Memory B cell (primary cell): ENCODE measurements around the gene ROR2.

Source experiments
- ATAC-seq: fragments of 150-1000 bp; cut with Tn5 transposase; 2 replicates; pipeline ENCODE4 v1.10.0; 2021; ENCODE audit warnings: low read depth, mild to moderate bottlenecking, moderate library complexity
- DNase-seq, 2 donors: peaks; one replicate each; pipeline ENCODE4 v3.0.0; 2022; ENCODE audit warnings: low spot score in 2 of 2
- H3K27ac Mint-ChIP-seq: one replicate; pipeline ENCODE4 v1.8.0; 2022; ENCODE audit warnings: mild to moderate bottlenecking, moderate library complexity, mixed read lengths
- H3K27me3 Mint-ChIP-seq: one replicate; pipeline ENCODE4 v1.8.0; 2022; ENCODE audit warnings: mixed read lengths
- H3K36me3 Mint-ChIP-seq: one replicate; pipeline ENCODE4 v1.8.0; 2022; ENCODE audit warnings: mild to moderate bottlenecking, mixed read lengths
- H3K4me1 Mint-ChIP-seq: one replicate; pipeline ENCODE4 v1.8.0; 2022; ENCODE audit warnings: mixed read lengths
- H3K4me3 Mint-ChIP-seq: one replicate; pipeline ENCODE4 v1.8.0; 2022; ENCODE audit warnings: mild to moderate bottlenecking, moderate library complexity, mixed read lengths
- H3K9me3 Mint-ChIP-seq: one replicate; pipeline ENCODE4 v1.8.0; 2022; ENCODE audit warnings: mixed read lengths

Gene ROR2

DNA sequence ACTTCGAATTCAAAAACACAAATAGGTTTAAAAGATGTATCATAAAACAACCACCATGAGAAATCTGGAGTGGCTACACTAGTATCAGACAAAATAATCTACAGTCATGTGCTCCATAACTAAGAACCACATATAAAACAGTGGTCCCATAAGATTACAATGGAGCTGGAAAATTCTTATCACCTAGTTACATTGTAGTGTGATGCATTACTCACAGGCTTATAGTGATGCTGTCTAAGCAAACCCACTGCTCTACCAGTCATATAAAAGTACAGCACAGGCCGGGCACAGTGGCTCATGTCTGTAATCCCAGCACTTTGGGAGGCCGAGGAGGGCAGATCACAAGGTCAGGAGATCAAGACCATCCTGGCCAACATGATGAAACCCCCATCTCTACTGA is 160.1 kb downstream of the ROR2 start:
- H3K4me3 Mint-ChIP-seq: no peak overlapping the region
- ATAC-seq (no peak), DNase-seq (no peak)

DNA sequence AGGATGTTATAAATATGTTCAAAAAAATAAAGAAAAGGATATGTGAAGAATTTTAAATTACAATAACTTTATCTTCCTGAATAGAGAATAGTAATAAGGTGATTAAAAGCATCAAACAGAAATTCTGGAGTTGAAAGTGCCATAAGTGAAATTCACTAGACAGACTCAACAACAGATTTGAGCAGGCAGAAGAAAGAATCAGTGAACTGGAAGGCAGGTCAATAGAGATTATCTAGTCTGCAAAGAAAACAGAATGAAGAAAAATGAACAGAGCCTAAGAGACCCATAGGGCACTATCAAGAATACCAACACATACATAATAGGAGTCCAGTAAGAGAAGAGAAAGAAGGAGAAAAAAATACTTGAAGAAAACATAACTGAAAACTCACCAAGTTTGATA is 162.1 kb downstream of the ROR2 start:
- no peak overlapping the region for H3K4me3 Mint-ChIP-seq
- H3K4me1 Mint-ChIP-seq: no peaks in the 10 kb centered on the region
- H3K9me3 Mint-ChIP-seq: peaks cover 5% of the 10 kb centered on the region
- H3K27me3 Mint-ChIP-seq: peaks cover 20% of the 10 kb centered on the region
- DNase-seq (no peak), ATAC-seq (no peak)
- H3K36me3 Mint-ChIP-seq: peaks cover 2% of the 10 kb centered on the region
- no peak overlapping the region for H3K27ac Mint-ChIP-seq

More for the DNA sequence above, 160.1 kb downstream of the ROR2 start:
- H3K27ac Mint-ChIP-seq: no peak overlapping the region
- peaks cover 6% of the 10 kb centered on the region for H3K27me3 Mint-ChIP-seq
- no peaks in the 10 kb centered on the region for H3K4me1 Mint-ChIP-seq
- H3K9me3 Mint-ChIP-seq: peaks cover 5% of the 10 kb centered on the region
- H3K36me3 Mint-ChIP-seq: peaks cover 2% of the 10 kb centered on the region

DNA sequence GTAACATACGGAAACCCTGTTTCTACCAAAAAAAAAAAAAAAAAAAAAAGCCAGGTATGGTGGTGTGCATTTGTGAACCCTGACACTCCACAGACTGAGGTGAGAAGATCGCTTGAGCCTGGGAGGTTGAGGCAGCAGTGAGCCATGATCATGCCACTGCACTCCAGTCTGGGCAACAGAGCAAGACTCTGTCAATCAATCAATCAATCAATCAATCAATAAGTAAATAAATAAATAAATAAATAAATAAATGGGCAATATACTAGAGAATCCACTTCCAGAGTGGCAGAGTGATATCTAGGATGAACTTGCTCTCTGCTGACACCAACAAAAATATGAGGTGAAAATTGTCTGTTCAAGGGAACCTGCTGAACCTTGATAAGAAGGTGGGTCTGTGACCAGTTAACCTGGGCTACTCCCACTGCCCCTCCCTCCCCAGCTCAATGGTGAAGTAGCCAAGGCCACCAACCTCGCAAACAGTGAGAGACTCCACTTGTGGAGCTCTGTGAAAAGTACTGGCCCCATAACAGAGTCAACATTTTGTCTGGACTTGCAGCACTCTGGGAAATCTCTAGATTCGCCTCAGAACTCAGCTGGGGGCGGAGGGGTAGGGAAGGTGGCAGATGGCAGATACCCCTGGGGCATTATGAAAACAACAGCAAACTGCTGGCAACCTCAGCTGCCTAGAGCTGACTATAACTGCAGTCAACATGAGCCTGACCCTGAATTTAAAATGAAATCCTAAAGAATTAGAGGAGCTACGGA is 163.7 kb downstream of the ROR2 start:
- Mint-ChIP-seq H3K27me3 (peaks cover 21% of the 10 kb centered on the region), H3K4me1 (no peaks in the 10 kb centered on the region), H3K9me3 (peaks cover 5% of the 10 kb centered on the region), H3K36me3 (peaks cover 2% of the 10 kb centered on the region), H3K4me3 (no peak overlapping the region), H3K27ac (no peak overlapping the region)
- no peak for DNase-seq
- ATAC-seq: no peak

GRCh38 chr9:91785447-91785842 is 164.6 kb downstream of the ROR2 start:
- H3K4me3 Mint-ChIP-seq: no peak overlapping the region
- no peak for ATAC-seq
- peaks cover 5% of the 10 kb centered on the region for H3K9me3 Mint-ChIP-seq
- no peak overlapping the region for H3K27ac Mint-ChIP-seq
- H3K36me3 Mint-ChIP-seq: peaks cover 2% of the 10 kb centered on the region
- DNase-seq: no peak
- H3K27me3 Mint-ChIP-seq: peaks cover 24% of the 10 kb centered on the region
- H3K4me1 Mint-ChIP-seq: no peaks in the 10 kb centered on the region

DNA sequence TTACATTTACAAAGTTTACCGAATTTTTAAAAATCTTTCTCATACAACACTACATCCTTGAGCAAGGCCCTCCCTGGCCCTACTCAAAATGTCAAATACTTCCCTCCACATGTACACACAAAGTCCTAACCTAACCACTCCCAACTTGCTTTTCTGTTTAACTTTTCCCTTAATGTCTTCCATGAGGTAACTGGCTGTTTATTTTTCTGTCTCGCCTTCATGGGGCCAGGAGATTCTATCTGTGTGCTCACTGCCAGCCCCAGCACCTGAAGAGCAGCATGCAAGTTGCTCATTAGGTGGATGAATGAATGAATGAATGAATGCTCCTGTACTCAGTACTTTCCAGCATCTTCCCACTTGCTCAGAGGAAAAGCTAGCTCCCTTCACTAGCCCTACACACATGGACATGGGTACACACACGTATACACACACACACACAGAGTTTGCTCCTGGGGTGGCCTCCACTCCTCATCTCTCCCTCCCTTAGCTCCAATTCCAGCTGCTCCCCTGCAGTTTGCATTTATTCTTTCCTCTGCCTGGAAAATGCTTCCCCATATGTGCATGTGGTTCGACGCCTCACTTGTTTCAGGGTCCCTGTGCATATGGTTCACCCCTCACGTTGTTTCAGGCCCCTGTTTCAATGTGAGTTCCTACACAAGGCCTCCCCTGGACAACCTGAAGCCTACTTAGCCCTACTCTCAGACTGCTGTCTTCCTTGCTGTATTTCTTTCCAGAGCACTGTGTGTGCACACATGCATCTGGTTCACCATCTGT is 165.2 kb downstream of the ROR2 start:
- H3K9me3 Mint-ChIP-seq: peaks cover 5% of the 10 kb centered on the region
- no peak overlapping the region for H3K4me3 Mint-ChIP-seq
- H3K4me1 Mint-ChIP-seq: no peaks in the 10 kb centered on the region
- peaks cover 2% of the 10 kb centered on the region for H3K36me3 Mint-ChIP-seq
- peaks cover 24% of the 10 kb centered on the region for H3K27me3 Mint-ChIP-seq
- no peak overlapping the region for H3K27ac Mint-ChIP-seq
- no peak for DNase-seq
- no peak for ATAC-seq

GRCh38 chr9:91783876-91784672 is 166.0 kb downstream of the ROR2 start:
- no peak overlapping the region for H3K27ac Mint-ChIP-seq
- no peak overlapping the region for H3K4me3 Mint-ChIP-seq
- H3K27me3 Mint-ChIP-seq: peaks cover 24% of the 10 kb centered on the region
- H3K9me3 Mint-ChIP-seq: peaks cover 5% of the 10 kb centered on the region
- DNase-seq (no peak), ATAC-seq (no peak)
- H3K36me3 Mint-ChIP-seq: peaks cover 2% of the 10 kb centered on the region
- H3K4me1 Mint-ChIP-seq: no peaks in the 10 kb centered on the region

DNA sequence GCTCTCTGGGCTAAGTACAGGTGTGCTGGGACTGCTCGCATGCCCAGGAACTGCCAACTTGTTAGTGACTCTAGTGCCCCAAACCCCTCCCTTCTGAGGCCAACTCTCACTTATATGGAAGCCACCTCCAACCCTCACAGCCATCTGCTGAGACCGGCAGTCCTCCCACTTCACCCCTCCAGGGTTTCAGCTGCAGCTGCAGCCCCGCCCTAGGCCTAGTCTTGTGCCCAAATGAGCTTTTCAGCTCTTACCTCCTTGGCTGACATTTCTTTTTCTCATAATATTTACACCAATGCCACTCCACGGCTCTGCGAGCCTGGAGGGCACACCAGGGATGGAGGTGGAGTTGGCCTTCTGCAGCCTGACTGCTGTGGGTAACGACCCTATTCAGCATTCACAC is 166.6 kb downstream of the ROR2 start:
- H3K4me3 Mint-ChIP-seq: no peak overlapping the region
- H3K9me3 Mint-ChIP-seq: peaks cover 5% of the 10 kb centered on the region
- ATAC-seq (no peak), DNase-seq (no peak)
- peaks cover 2% of the 10 kb centered on the region for H3K36me3 Mint-ChIP-seq
- H3K27ac Mint-ChIP-seq: no peak overlapping the region
- no peaks in the 10 kb centered on the region for H3K4me1 Mint-ChIP-seq
- H3K27me3 Mint-ChIP-seq: peaks cover 28% of the 10 kb centered on the region

- no peaks in the 10 kb centered on the region for H3K4me1 Mint-ChIP-seq
- H3K27me3 Mint-ChIP-seq: peaks cover 29% of the 10 kb centered on the region
- ATAC-seq (no peak), DNase-seq (no peak)
- no peak overlapping the region for H3K4me3 Mint-ChIP-seq
- H3K36me3 Mint-ChIP-seq: no peaks in the 10 kb centered on the region
- H3K9me3 Mint-ChIP-seq: peaks cover 3% of the 10 kb centered on the region
- H3K27ac Mint-ChIP-seq: no peak overlapping the region
Observed at GRCh38 chr9:91782708-91783214, 167.3 kb downstream of the ROR2 start.

GRCh38 chr9:91781906-91782305 is 168.1 kb downstream of the ROR2 start:
- no peak for ATAC-seq
- Mint-ChIP-seq H3K4me1 (no peaks in the 10 kb centered on the region), H3K27me3 (peaks cover 29% of the 10 kb centered on the region), H3K27ac (no peak overlapping the region), H3K9me3 (no peaks in the 10 kb centered on the region), H3K4me3 (no peak overlapping the region), H3K36me3 (no peaks in the 10 kb centered on the region)
- DNase-seq: no peak

- no peaks in the 10 kb centered on the region for H3K9me3 Mint-ChIP-seq
- H3K4me3 Mint-ChIP-seq: no peak overlapping the region
- H3K27ac Mint-ChIP-seq: no peak overlapping the region
- H3K27me3 Mint-ChIP-seq: peaks cover 33% of the 10 kb centered on the region
- H3K36me3 Mint-ChIP-seq: no peaks in the 10 kb centered on the region
- ATAC-seq: no peak
- no peaks in the 10 kb centered on the region for H3K4me1 Mint-ChIP-seq
- DNase-seq: no peak
Observed at GRCh38 chr9:91781116-91781515, 168.9 kb downstream of the ROR2 start.

DNA sequence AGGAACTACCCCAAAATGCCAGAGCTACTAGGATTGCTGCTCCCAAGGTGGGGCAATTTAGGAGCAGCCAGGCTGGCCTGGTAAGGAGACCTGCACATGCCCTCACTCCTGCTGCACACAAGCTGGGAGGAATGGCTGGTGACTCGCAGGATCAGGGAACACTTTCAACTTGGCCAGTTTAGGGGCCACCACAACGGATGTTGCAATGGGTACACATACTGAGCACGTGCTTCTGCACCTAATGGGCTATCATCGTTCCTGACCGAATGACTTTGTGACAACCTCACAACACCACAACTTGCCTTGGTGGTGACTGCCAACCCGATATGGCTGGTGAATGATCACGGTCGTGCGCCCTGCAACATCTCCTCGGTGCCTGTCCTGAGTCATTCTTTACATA is 172.0 kb downstream of the ROR2 start:
- no peak overlapping the region for H3K4me3 Mint-ChIP-seq
- no peak overlapping the region for H3K27ac Mint-ChIP-seq
- H3K36me3 Mint-ChIP-seq: no peaks in the 10 kb centered on the region
- no peaks in the 10 kb centered on the region for H3K4me1 Mint-ChIP-seq
- DNase-seq: no peak
- no peak for ATAC-seq
- peaks cover 24% of the 10 kb centered on the region for H3K27me3 Mint-ChIP-seq
- H3K9me3 Mint-ChIP-seq: no peaks in the 10 kb centered on the region

DNA sequence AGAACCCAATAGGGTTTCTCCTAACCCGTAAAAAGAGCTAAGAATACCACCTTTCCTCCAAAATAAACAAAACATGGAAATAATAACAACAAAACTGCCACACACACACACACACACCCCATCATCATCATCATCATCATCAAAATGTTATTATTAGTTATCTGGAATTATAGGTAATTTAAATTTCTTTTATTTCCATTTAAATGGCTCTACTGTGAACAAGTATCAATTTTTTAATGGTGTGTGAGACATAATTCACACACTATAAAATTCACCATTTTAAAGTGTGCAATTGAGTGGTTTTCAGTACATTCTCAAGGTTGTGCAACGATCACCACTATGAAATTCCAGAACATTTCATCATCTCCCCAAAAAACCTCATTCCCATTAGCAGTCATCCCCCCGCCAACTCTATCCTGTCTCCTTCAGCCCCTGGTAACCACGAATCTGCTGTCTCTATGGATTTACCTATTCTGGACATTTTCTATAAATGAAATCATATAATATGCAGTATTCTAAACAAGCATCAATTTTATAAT is 172.7 kb downstream of the ROR2 start:
- Mint-ChIP-seq H3K36me3 (no peaks in the 10 kb centered on the region), H3K9me3 (no peaks in the 10 kb centered on the region), H3K4me3 (no peak overlapping the region), H3K27ac (no peak overlapping the region), H3K27me3 (peaks cover 24% of the 10 kb centered on the region), H3K4me1 (no peaks in the 10 kb centered on the region)
- DNase-seq: no peak
- no peak for ATAC-seq

- DNase-seq: no peak
- Mint-ChIP-seq H3K36me3 (no peaks in the 10 kb centered on the region), H3K27me3 (peaks cover 24% of the 10 kb centered on the region), H3K9me3 (no peaks in the 10 kb centered on the region), H3K4me1 (no peaks in the 10 kb centered on the region), H3K27ac (no peak overlapping the region), H3K4me3 (no peak overlapping the region)
- ATAC-seq: no peak
Observed at GRCh38 chr9:91776409-91777291, 173.4 kb downstream of the ROR2 start.
